ENCODE measurements around the gene GPLD1.
"Not testable (repeated sequence)": the region's sequence is repeated elsewhere in the genome, so short reads cannot be mapped to it uniquely, and the experiment has no call there.

The GPLD1 gene

DNA sequence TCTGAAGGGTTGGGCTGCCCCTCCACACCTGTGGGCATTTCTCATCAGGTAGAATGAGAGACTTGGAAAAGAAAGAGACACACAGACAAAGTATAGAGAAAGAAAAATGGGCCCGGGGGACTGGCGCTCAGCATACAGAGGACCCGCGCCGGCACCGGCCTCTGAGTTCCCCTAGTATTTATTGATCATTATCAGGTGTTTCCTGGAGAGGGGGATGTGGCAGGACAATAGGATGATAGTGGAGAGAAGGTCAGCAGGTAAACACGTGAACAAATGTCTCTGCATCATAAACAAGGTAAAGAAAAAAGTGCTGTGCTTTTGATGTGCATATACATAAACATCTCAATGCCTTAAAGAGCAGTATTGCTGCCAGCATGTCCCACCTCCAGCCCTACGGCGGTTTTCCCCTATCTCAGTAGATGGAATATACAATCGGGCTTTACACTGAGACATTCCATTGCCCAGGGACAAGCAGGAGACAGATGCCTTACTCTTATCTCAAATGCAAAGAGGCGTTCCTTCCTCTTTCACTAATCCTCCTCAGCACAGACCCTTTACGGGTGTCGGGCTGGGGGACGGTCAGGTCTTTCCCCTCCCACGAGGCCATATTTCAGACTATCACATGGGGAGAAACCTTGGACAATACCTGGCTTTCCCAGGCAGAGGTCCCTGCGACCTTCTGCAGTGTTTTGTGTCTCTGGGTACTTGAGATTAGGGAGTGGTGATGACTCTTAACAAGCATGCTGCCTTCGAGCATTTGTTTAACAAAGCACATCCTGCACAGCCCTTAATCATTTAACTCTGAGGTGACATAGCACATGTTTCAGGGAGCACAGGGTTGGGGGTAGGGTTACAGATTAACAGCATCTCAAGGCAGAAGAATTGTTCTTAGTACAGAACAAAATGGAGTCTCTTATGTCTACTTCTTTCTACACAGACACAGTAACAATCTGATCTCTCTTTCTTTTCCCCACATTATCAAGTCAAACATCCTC lies 89.0 kb downstream of the GPLD1 start:
- H3K9ac ChIP-seq (ENCODE audit: low read length in 2 of 2); H3K4me1 ChIP-seq (ENCODE audit: control insufficient read depth, insufficient read depth, low read length); H3K4me3 ChIP-seq (ENCODE audit: low read length in 2 of 2); H3K9me3 ChIP-seq (ENCODE audit: control insufficient read depth in 2 of 2, low read length in 2 of 2); H3K36me3 ChIP-seq (ENCODE audit: control insufficient read depth in 2 of 2, insufficient read depth in 2 of 2, low read length in 2 of 2); H3K27ac ChIP-seq (ENCODE audit: low read length); H3K27me3 ChIP-seq (ENCODE audit: control insufficient read depth in 1 of 2, insufficient read depth in 2 of 2, low read length in 2 of 2): not testable (repeated sequence)

DNA sequence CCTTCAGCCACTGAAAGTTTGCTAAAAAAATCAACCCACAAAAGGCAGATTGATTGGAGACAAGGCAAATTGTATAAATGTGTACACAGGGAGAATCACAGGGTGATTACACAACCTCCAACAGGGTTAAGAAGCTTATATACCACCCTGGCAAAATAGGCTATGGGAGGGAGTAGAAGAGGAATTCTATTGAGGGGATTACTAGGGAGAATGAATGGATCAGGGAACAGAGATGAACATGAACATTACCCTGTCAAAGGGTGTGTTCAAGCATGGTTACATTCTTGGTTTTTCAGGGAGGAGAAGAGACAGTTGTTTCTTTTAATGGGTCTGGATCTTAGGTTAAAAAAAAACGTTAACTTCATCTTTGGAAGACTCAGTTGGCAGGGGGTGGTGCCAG lies 91.7 kb downstream of the GPLD1 start:
- no peak overlapping the region for H3K9ac ChIP-seq (ENCODE audit: low read length in 2 of 2)

DNA sequence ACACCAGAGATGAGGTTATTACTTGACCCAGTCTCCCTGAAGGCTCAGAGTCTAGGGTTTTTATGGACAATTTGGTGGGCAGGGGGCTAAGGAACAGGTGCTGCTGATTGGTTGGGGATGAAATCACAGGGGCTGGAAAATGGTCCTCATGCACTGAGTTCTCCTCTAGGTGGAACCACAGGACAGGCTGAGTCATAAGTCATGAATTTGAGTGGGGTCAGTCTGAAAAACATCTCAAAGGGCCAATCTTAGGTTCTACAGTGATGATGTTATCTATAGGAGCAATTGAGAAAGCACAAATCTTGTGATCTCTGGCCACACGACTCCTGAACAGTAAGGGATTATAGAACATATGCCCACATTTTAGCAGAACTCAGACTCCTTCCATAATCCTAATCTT lies 92.6 kb downstream of the GPLD1 start:
- Histone ChIP-seq H3K4me1 (ENCODE audit: control insufficient read depth, insufficient read depth, low read length) (no peaks in the 10 kb centered on the region), H3K9me3 (ENCODE audit: control insufficient read depth in 2 of 2, low read length in 2 of 2) (no peaks in the 10 kb centered on the region), H3K36me3 (ENCODE audit: control insufficient read depth in 2 of 2, insufficient read depth in 2 of 2, low read length in 2 of 2) (no peaks in the 10 kb centered on the region), H3K9ac (ENCODE audit: low read length in 2 of 2) (no peak overlapping the region), H3K27ac (ENCODE audit: low read length) (no peak overlapping the region), H3K27me3 (ENCODE audit: control insufficient read depth in 1 of 2, insufficient read depth in 2 of 2, low read length in 2 of 2) (peaks cover 5 to 7% of the 10 kb centered on the region in 2 donors), H3K4me3 (ENCODE audit: low read length in 2 of 2) (no peak overlapping the region)

More for the DNA sequence above, 91.7 kb downstream of the GPLD1 start:
- Histone ChIP-seq H3K27ac (ENCODE audit: low read length) (no peak overlapping the region), H3K4me3 (ENCODE audit: low read length in 2 of 2) (no peak overlapping the region), H3K9me3 (ENCODE audit: control insufficient read depth in 2 of 2, low read length in 2 of 2) (no peaks in the 10 kb centered on the region), H3K27me3 (ENCODE audit: control insufficient read depth in 1 of 2, insufficient read depth in 2 of 2, low read length in 2 of 2) (peaks cover 5 to 7% of the 10 kb centered on the region in 2 donors), H3K36me3 (ENCODE audit: control insufficient read depth in 2 of 2, insufficient read depth in 2 of 2, low read length in 2 of 2) (no peaks in the 10 kb centered on the region), H3K4me1 (ENCODE audit: control insufficient read depth, insufficient read depth, low read length) (no peaks in the 10 kb centered on the region)

DNA sequence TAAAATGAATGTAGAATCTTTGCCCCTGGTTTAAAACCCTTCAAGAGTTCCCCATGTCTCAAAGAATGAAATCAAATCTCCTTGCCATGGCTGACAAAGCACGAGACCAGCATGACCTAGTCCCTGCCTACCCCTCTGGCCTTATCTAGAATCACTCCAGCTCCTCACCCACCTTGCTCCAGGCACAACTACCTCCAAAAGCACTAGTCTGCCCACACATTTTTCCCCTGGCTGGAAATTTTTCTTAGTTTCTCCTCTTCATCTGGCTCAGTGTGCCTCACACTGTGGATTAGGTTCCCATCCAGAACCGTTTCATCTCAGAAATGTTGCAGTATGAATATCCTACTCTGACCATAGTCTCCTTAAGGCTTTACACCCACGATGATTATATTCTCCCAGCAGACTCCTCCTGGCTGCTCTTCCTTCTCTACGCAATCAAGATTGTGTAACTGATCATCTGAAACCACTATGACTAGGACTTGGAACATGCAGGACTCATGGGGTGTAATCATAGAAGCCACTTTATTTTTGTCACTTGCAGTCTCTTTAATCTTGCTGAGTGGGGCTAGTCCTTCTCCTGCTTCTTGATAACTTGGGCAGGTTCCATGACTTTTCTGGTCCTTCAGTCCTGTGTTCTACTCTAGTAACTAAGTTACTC lies 94.5 kb downstream of the GPLD1 start:
- no peak overlapping the region for H3K4me3 ChIP-seq (ENCODE audit: low read length in 2 of 2)
- no peak overlapping the region for H3K9ac ChIP-seq (ENCODE audit: low read length in 2 of 2)
- H3K9me3 ChIP-seq (ENCODE audit: control insufficient read depth in 2 of 2, low read length in 2 of 2) = no peaks in the 10 kb centered on the region
- H3K27ac ChIP-seq (ENCODE audit: low read length) = no peak overlapping the region
- no peaks in the 10 kb centered on the region for H3K4me1 ChIP-seq (ENCODE audit: control insufficient read depth, insufficient read depth, low read length)
- H3K27me3 ChIP-seq (ENCODE audit: control insufficient read depth in 1 of 2, insufficient read depth in 2 of 2, low read length in 2 of 2) = peaks cover 5 to 7% of the 10 kb centered on the region in 2 donors
- H3K36me3 ChIP-seq (ENCODE audit: control insufficient read depth in 2 of 2, insufficient read depth in 2 of 2, low read length in 2 of 2) = no peaks in the 10 kb centered on the region

DNA sequence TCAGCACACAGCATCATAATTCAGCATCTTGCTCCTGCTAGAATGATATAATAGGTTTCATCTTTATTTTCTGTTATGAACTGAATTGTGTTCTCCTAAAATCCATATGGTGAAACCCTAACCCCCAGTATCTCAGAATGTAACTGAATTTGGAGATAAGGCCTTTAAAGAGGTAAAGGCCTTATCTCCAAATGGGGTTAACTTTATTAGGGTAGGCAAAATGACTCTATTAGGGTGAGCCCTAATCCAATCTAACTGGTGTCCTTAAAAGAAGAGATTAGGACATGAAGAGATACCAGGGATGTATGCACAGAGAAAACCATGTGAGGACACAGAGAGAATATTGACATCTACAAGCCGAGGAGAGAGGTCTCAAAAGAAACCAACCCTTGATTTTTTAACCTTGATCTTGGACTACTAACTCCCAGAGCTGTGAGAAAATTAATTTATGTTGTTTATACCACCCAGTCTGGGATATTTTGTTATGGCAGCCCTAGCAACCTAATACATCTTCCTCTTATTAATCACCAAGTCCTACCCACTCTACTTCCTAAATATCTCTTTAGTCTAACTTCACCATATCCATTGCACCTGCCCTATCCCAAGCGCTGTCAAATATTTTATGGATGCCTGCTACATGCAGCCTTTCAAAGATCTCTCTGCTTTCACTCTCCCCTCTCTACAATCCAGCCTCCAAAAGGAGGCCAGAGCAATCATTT lies 95.2 kb downstream of the GPLD1 start:
- Histone ChIP-seq H3K4me1 (ENCODE audit: control insufficient read depth, insufficient read depth, low read length) (no peaks in the 10 kb centered on the region), H3K9ac (ENCODE audit: low read length in 2 of 2) (no peak overlapping the region), H3K27ac (ENCODE audit: low read length) (no peak overlapping the region), H3K9me3 (ENCODE audit: control insufficient read depth in 2 of 2, low read length in 2 of 2) (no peaks in the 10 kb centered on the region), H3K27me3 (ENCODE audit: control insufficient read depth in 1 of 2, insufficient read depth in 2 of 2, low read length in 2 of 2) (peaks cover 5 to 7% of the 10 kb centered on the region in 2 donors), H3K4me3 (ENCODE audit: low read length in 2 of 2) (no peak overlapping the region), H3K36me3 (ENCODE audit: control insufficient read depth in 2 of 2, insufficient read depth in 2 of 2, low read length in 2 of 2) (no peaks in the 10 kb centered on the region)

- peaks cover 2 to 5% of the 10 kb centered on the region in 2 donors for H3K27me3 ChIP-seq (ENCODE audit: control insufficient read depth in 1 of 2, insufficient read depth in 2 of 2, low read length in 2 of 2)
- H3K36me3 ChIP-seq (ENCODE audit: control insufficient read depth in 2 of 2, insufficient read depth in 2 of 2, low read length in 2 of 2) = no peaks in the 10 kb centered on the region
- no peak overlapping the region for H3K4me3 ChIP-seq (ENCODE audit: low read length in 2 of 2)
- H3K9me3 ChIP-seq (ENCODE audit: control insufficient read depth in 2 of 2, low read length in 2 of 2) = no peaks in the 10 kb centered on the region
- H3K9ac ChIP-seq (ENCODE audit: low read length in 2 of 2) = no peak overlapping the region
- no peak overlapping the region for H3K27ac ChIP-seq (ENCODE audit: low read length)
- no peaks in the 10 kb centered on the region for H3K4me1 ChIP-seq (ENCODE audit: control insufficient read depth, insufficient read depth, low read length)
These were observed 97.5 kb downstream of the GPLD1 start for GRCh38 chr6:24391756-24392405.

- H3K27me3 ChIP-seq (ENCODE audit: control insufficient read depth in 1 of 2, insufficient read depth in 2 of 2, low read length in 2 of 2) = no peaks in the 10 kb centered on the region
- no peaks in the 10 kb centered on the region for H3K9me3 ChIP-seq (ENCODE audit: control insufficient read depth in 2 of 2, low read length in 2 of 2)
- H3K4me1 ChIP-seq (ENCODE audit: control insufficient read depth, insufficient read depth, low read length) = no peaks in the 10 kb centered on the region
- H3K36me3 ChIP-seq (ENCODE audit: control insufficient read depth in 2 of 2, insufficient read depth in 2 of 2, low read length in 2 of 2) = no peaks in the 10 kb centered on the region
- H3K27ac ChIP-seq (ENCODE audit: low read length) = no peak overlapping the region
- H3K9ac ChIP-seq (ENCODE audit: low read length in 2 of 2) = no peak overlapping the region
- no peak overlapping the region for H3K4me3 ChIP-seq (ENCODE audit: low read length in 2 of 2)
These were observed 98.2 kb downstream of the GPLD1 start for GRCh38 chr6:24391208-24391607.

- Histone ChIP-seq H3K27ac (ENCODE audit: low read length) (no peak overlapping the region), H3K36me3 (ENCODE audit: control insufficient read depth in 2 of 2, insufficient read depth in 2 of 2, low read length in 2 of 2) (no peaks in the 10 kb centered on the region), H3K4me1 (ENCODE audit: control insufficient read depth, insufficient read depth, low read length) (no peaks in the 10 kb centered on the region), H3K9me3 (ENCODE audit: control insufficient read depth in 2 of 2, low read length in 2 of 2) (no peaks in the 10 kb centered on the region), H3K9ac (ENCODE audit: low read length in 2 of 2) (no peak overlapping the region), H3K27me3 (ENCODE audit: control insufficient read depth in 1 of 2, insufficient read depth in 2 of 2, low read length in 2 of 2) (no peaks in the 10 kb centered on the region), H3K4me3 (ENCODE audit: low read length in 2 of 2) (no peak overlapping the region)
These were observed 101.6 kb downstream of the GPLD1 start for GRCh38 chr6:24387818-24388217.

DNA sequence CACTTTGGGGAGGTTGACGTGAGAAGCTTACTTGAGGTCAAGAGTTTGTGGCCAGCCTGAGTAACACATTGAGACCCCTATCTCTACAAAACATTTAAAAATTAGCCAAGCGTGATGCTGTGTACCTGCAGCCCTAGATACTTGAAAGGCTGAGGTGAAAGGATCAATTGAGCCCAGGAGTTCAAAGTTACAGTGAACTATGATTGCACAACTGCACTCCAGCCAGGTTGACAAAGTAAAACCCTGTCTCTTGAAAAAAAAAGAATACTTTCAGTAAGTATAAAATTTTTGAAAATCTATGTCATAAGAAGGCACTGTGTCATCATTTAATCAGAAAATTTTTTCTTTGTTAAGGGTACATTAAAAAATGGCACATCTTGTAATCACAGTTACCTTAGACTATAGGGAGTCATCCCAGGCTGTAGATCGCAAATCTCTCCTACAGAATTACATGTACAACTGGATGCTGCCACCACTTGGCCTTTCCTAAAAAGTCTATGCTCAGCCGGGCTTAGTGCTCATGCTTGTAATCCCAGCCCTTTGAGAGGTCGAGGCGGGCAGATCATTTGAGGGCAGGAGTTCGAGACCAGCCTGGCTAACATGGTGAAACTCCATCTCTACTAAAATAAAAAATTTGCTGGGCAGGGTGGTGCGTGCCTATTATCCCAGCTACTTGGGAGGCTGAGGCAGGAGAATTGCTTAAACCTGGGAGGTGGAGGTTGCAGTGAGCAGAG lies 103.7 kb downstream of the GPLD1 start:
- Histone ChIP-seq H3K4me3 (ENCODE audit: low read length in 2 of 2) (no peak overlapping the region), H3K27me3 (ENCODE audit: control insufficient read depth in 1 of 2, insufficient read depth in 2 of 2, low read length in 2 of 2) (no peaks in the 10 kb centered on the region), H3K4me1 (ENCODE audit: control insufficient read depth, insufficient read depth, low read length) (no peaks in the 10 kb centered on the region), H3K36me3 (ENCODE audit: control insufficient read depth in 2 of 2, insufficient read depth in 2 of 2, low read length in 2 of 2) (no peaks in the 10 kb centered on the region), H3K9me3 (ENCODE audit: control insufficient read depth in 2 of 2, low read length in 2 of 2) (no peaks in the 10 kb centered on the region), H3K27ac (ENCODE audit: low read length) (no peak overlapping the region), H3K9ac (ENCODE audit: low read length in 2 of 2) (no peak overlapping the region)

Data from stomach smooth muscle (tissue), 2 donors.